GM21390 (cell line): ENCODE data around the gene GLRX5.

ENCODE experiments used
- ATAC-seq: cut with Tn5 transposase; IDR thresholded peaks from one replicate; pipeline ENCODE4 v1.9.1; 2021; ENCODE audit not compliant: unreplicated experiment

The GLRX5 gene

GRCh38 chr14:95531969-95532368 lies 2.9 kb upstream of the GLRX5 start:
- ATAC-seq: no peak

GRCh38 chr14:95533391-95533821 lies 1.4 kb upstream of the GLRX5 start:
- ATAC-seq: no peak

- no peak for ATAC-seq
Measured at GRCh38 chr14:95533822-95534221, 1.0 kb upstream of the GLRX5 start.

GRCh38 chr14:95535226-95536021 lies 574 bp downstream of the GLRX5 start:
- peak; percentile 1 for ATAC-seq

- ATAC-seq: no peak
Measured at GRCh38 chr14:95536036-95536593, 1.3 kb downstream of the GLRX5 start.

- no peak for ATAC-seq
Measured at GRCh38 chr14:95536671-95537070, 1.8 kb downstream of the GLRX5 start.

GRCh38 chr14:95537298-95538089 lies 2.6 kb downstream of the GLRX5 start:
- ATAC-seq: no peak

GRCh38 chr14:95538801-95539509 lies 4.1 kb downstream of the GLRX5 start:
- ATAC-seq: no peak

GRCh38 chr14:95540236-95540855 lies 5.5 kb downstream of the GLRX5 start:
- ATAC-seq: no peak

GRCh38 chr14:95541346-95541745 lies 6.5 kb downstream of the GLRX5 start:
- no peak for ATAC-seq

GRCh38 chr14:95541932-95542930 lies 7.4 kb downstream of the GLRX5 start:
- no peak for ATAC-seq

GRCh38 chr14:95543021-95543420 lies 8.2 kb downstream of the GLRX5 start:
- no peak for ATAC-seq

GRCh38 chr14:95544588-95544987 lies 9.7 kb downstream of the GLRX5 start:
- no peak for ATAC-seq

GRCh38 chr14:95545515-95546168 lies 10.8 kb downstream of the GLRX5 start:
- ATAC-seq: no peak

- no peak for ATAC-seq
Measured at GRCh38 chr14:95547272-95547625, 12.4 kb downstream of the GLRX5 start.

GRCh38 chr14:95547626-95548327 lies 12.9 kb downstream of the GLRX5 start:
- ATAC-seq: no peak

GRCh38 chr14:95548328-95548929 lies 13.6 kb downstream of the GLRX5 start:
- ATAC-seq: no peak
